K562 (cell line): Measurements from ENCODE around the gene STPG4.

Experiments used
- CBX8 ChIP-seq: fragments of 200-600 bp; sonication (generic); IDR thresholded peaks from 2 replicates; pipeline ENCODE4 v1.6.1; 2012; ENCODE audit warnings: borderline replicate concordance, mixed run types, low read depth, mild to moderate bottlenecking, moderate library complexity, mixed read lengths, low read length, control low read depth, inconsistent platforms; ENCODE audit not compliant: poor library complexity, severe bottlenecking; ENCODE audit errors: extremely low read depth
- POLR2A ChIP-seq: fragments of 450-650 bp; conservative IDR thresholded peaks from 2 replicates; pipeline ENCODE4 v1.6.1; 2016
- TFAP4 ChIP-seq: sonication (generic); formaldehyde crosslinking; IDR thresholded peaks from 2 replicates; pipeline ENCODE4 v1.8.0; 2022; ENCODE audit warnings: missing genetic modification reagents, mild to moderate bottlenecking, moderate library complexity, borderline replicate concordance

- TF ChIP-seq POLR2A (no peak), TFAP4 (CRISPR knock-in tag) (no peak), CBX8 (no peak)
These were observed 114.5 kb downstream of the STPG4 start for GRCh38 chr2:47040651-47041050.
